IMR-90 (cell line): ENCODE measurements around the gene HNRNPL. TPM values are rescaled to one million over a fixed set of nuclear protein-coding genes. Genes with fewer than 3 reads are reported as not detected.

ENCODE experiments used
- ATAC-seq: fragments of 200-7000 bp; cut with Tn5 transposase; 2 replicates; pipeline ENCODE4 v1.9.1; 2020; ENCODE audit warnings: low read depth, mild to moderate bottlenecking, moderate library complexity
- BruUV-seq: library from RNA; stranded (reverse); fragments of 400-500 nt; replicated peaks from 2 replicates; lab custom pipeline; 2021; lab: Mats Ljungman, UMichigan
- CTCF ChIA-PET: fragments of 300-600 bp; formaldehyde crosslinking; extraction: SDS; loops from one replicate; lab custom pipeline; 2021; ENCODE audit warnings: antibody characterized with exemption; lab: Yijun Ruan, JAX
- POLR2A ChIA-PET: fragments of 300-600 bp; sonication (Branson Sonifier 250); formaldehyde crosslinking; loops from one replicate; lab custom pipeline; 2022; ENCODE audit warnings: antibody characterized with exemption; ENCODE audit not compliant: unreplicated experiment; lab: Charles Lee
- DNase-seq: peaks from one replicate; pipeline ENCODE4 v3.0.0; 2013
- H2AFZ ChIP-seq: replicated peaks from 2 replicates; pipeline ENCODE3; 2013; ENCODE audit warnings: low read length, mild to moderate bottlenecking; ENCODE audit not compliant: poor library complexity
- H2AK5ac ChIP-seq: 2 replicates; pipeline ENCODE4 v1.6.1; 2013; ENCODE audit warnings: low read depth, low read length, inconsistent platforms
- H2AK9ac ChIP-seq: replicated peaks from 2 replicates; pipeline ENCODE3; 2013; ENCODE audit warnings: mild to moderate bottlenecking, low read depth, low read length, moderate library complexity; ENCODE audit not compliant: poor library complexity
- H2BK120ac ChIP-seq: 2 replicates; pipeline ENCODE4 v1.6.1; 2013; ENCODE audit warnings: low read depth, low read length, inconsistent platforms
- H2BK15ac ChIP-seq: 3 replicates; pipeline ENCODE4 v1.6.1; 2013; ENCODE audit warnings: low read depth, low read length, inconsistent platforms
- H2BK20ac ChIP-seq: 2 replicates; pipeline ENCODE4 v1.6.1; 2013; ENCODE audit warnings: low read depth, mild to moderate bottlenecking, inconsistent platforms, low read length, moderate library complexity
- H2BK5ac ChIP-seq: 2 replicates; pipeline ENCODE4 v1.6.1; 2013; ENCODE audit warnings: mild to moderate bottlenecking, low read depth, low read length, inconsistent platforms; ENCODE audit not compliant: poor library complexity, severe bottlenecking
- H3K14ac ChIP-seq: replicated peaks from 2 replicates; pipeline ENCODE4 v1.6.1; 2013; ENCODE audit warnings: low read depth, low read length, inconsistent platforms
- H3K18ac ChIP-seq: 2 replicates; pipeline ENCODE4 v1.6.1; 2013; ENCODE audit warnings: low read depth, low read length, control low read depth
- H3K23ac ChIP-seq: 2 replicates; pipeline ENCODE4 v1.6.1; 2013; ENCODE audit warnings: low read depth, low read length, inconsistent platforms
- H3K27ac ChIP-seq: 2 replicates; pipeline ENCODE4 v1.5.1; 2013; ENCODE audit warnings: mild to moderate bottlenecking, control low read depth, low read length; ENCODE audit not compliant: insufficient read depth
- H3K27me3 ChIP-seq: 2 replicates; pipeline ENCODE4 v1.6.1; 2013; ENCODE audit warnings: low read length; ENCODE audit not compliant: control insufficient read depth, insufficient read depth
- H3K36me3 ChIP-seq: 2 replicates; pipeline ENCODE4 v1.6.1; 2013; ENCODE audit warnings: low read length, mixed read lengths; ENCODE audit not compliant: control insufficient read depth, insufficient read depth
- H3K4ac ChIP-seq: 2 replicates; pipeline ENCODE4 v1.6.1; 2013; ENCODE audit warnings: low read depth, low read length, inconsistent platforms
- H3K4me1 ChIP-seq: 2 replicates; pipeline ENCODE4 v1.6.1; 2013; ENCODE audit warnings: low read length, mixed read lengths; ENCODE audit not compliant: control insufficient read depth, insufficient read depth
- H3K4me2 ChIP-seq: 2 replicates; pipeline ENCODE4 v1.6.1; 2013; ENCODE audit warnings: low read depth, mild to moderate bottlenecking, control low read depth, low read length, moderate library complexity
- H3K4me3 ChIP-seq: 2 replicates; pipeline ENCODE4 v1.5.1; 2013; ENCODE audit warnings: low read depth, mild to moderate bottlenecking, control low read depth, low read length, moderate library complexity; ENCODE audit not compliant: insufficient read depth
- H3K56ac ChIP-seq: 2 replicates; pipeline ENCODE4 v1.6.1; 2013; ENCODE audit warnings: low read length, inconsistent platforms; ENCODE audit not compliant: insufficient read depth; ENCODE audit errors: extremely low read depth
- H3K79me1 ChIP-seq, 2 experiments: 2 replicates each; pipeline ENCODE4 v1.6.1; 2013; ENCODE audit warnings: low read length in 2 of 2, inconsistent platforms in 1 of 2, low read depth in 1 of 2
- H3K9ac ChIP-seq: 2 replicates; pipeline ENCODE4 v1.6.1; 2013; ENCODE audit warnings: low read depth, low read length, control low read depth
- H3K9me1 ChIP-seq: 2 replicates; pipeline ENCODE4 v1.6.1; 2013; ENCODE audit warnings: low read length, inconsistent platforms; ENCODE audit not compliant: insufficient read depth
- H3K9me3 ChIP-seq: 2 replicates; pipeline ENCODE4 v1.6.1; 2013; ENCODE audit warnings: low read length; ENCODE audit not compliant: control insufficient read depth, insufficient read depth
- H4K20me1 ChIP-seq: 2 replicates; pipeline ENCODE4 v1.6.1; 2013; ENCODE audit warnings: low read length, inconsistent platforms; ENCODE audit not compliant: insufficient read depth
- H4K5ac ChIP-seq: 2 replicates; pipeline ENCODE4 v1.6.1; 2013; ENCODE audit warnings: mild to moderate bottlenecking, low read depth, low read length, control low read depth
- H4K8ac ChIP-seq, 2 experiments: 2 replicates each; pipeline ENCODE4 v1.6.1; 2013; ENCODE audit warnings: low read depth in 2 of 2, low read length in 2 of 2, control low read depth in 1 of 2, inconsistent platforms in 1 of 2
- H4K91ac ChIP-seq: 2 replicates; pipeline ENCODE4 v1.6.1; 2013; ENCODE audit warnings: low read depth, low read length, inconsistent platforms; ENCODE audit not compliant: insufficient read depth
- BHLHE40 ChIP-seq: fragments of 150-350 bp; IDR thresholded peaks from 2 replicates; pipeline ENCODE4 v1.6.1; 2016; ENCODE audit warnings: mild to moderate bottlenecking, low read depth, low read length
- CEBPB ChIP-seq: IDR thresholded peaks from 2 replicates; pipeline ENCODE4 v1.6.1; 2012; ENCODE audit warnings: low read depth, low read length, improper control_type of control experiment
- CHD1 ChIP-seq: IDR thresholded peaks from 2 replicates; pipeline ENCODE4 v1.6.1; 2012; ENCODE audit warnings: low read depth, low read length, improper control_type of control experiment
- FOS ChIP-seq: fragments of 150-350 bp; IDR thresholded peaks from 2 replicates; pipeline ENCODE4 v1.6.1; 2016; ENCODE audit warnings: low read depth, low read length
- MAFK ChIP-seq: IDR thresholded peaks from 2 replicates; pipeline ENCODE4 v1.6.1; 2012; ENCODE audit warnings: low read depth, low read length, improper control_type of control experiment
- MAZ ChIP-seq: IDR thresholded peaks from 2 replicates; pipeline ENCODE4 v1.6.1; 2012; ENCODE audit warnings: low read depth, mild to moderate bottlenecking, low read length, improper control_type of control experiment, moderate library complexity, borderline replicate concordance
- MXI1 ChIP-seq: IDR thresholded peaks from 2 replicates; pipeline ENCODE4 v1.6.1; 2012; ENCODE audit warnings: low read depth, mild to moderate bottlenecking, low read length, moderate library complexity, borderline replicate concordance
- NFE2L2 ChIP-seq: fragments of 150-350 bp; IDR thresholded peaks from 2 replicates; pipeline ENCODE4 v1.6.1; 2016; ENCODE audit warnings: low read depth, mild to moderate bottlenecking, low read length
- RAD21 ChIP-seq: IDR thresholded peaks from 2 replicates; pipeline ENCODE4 v1.6.1; 2012; ENCODE audit warnings: low read length, improper control_type of control experiment
- RFX5 ChIP-seq: IDR thresholded peaks from 2 replicates; pipeline ENCODE4 v1.8.0; 2012; ENCODE audit warnings: low read depth, mild to moderate bottlenecking, low read length, moderate library complexity
- SMC3 ChIP-seq: fragments of 150-350 bp; IDR thresholded peaks from 2 replicates; pipeline ENCODE4 v1.6.1; 2016; ENCODE audit warnings: low read depth, mild to moderate bottlenecking, antibody characterized with exemption, low read length, moderate library complexity
- WGBS, 2 experiments: methylation state at CpG; one replicate each; pipeline versions ENCODE4 v1.1.5 to v1.1.7; 2013; ENCODE audit warnings: missing lambda C conversion rate in 2 of 2; ENCODE audit not compliant: insufficient read length in 1 of 2; ENCODE audit errors: extremely low coverage in 2 of 2; 5-methylcytosine and 5-hydroxymethylcytosine counted together
- dilution Hi-C: fragments of 300-500 bp; cut with HindIII; formaldehyde crosslinking; loops from one replicate; pipeline ENCODE4 v1.14.3; 2018; ENCODE audit warnings: low sequenced_read_pairs; ENCODE audit not compliant: unreplicated experiment
- in situ Hi-C: fragments of 300-500 bp; cut with MboI; formaldehyde crosslinking; loops from 3 replicates; pipeline ENCODE4 v1.14.3; 2019; ENCODE audit warnings: low sequenced_read_pairs, inconsistent platforms, mixed read lengths
- intact Hi-C: fragments of 100-400 bp; cut with micrococcal nuclease; formaldehyde crosslinking; loops from 2 replicates; pipeline ENCODE4 v1.10.0; 2022
- polyA plus RNA-seq, 3 experiments: library from polyadenylated mRNA; depleted of rRNA; stranded (reverse); fragments of >200 nt; gene quantifications; 2 replicates each; pipeline ENCODE4 v1.2.3, GENCODE V29; 2012; ENCODE audit warnings: low replicate concordance in 1 of 3
- total RNA-seq: library from RNA; depleted of rRNA; stranded (reverse); fragments of >200 nt; gene quantifications from 2 replicates; pipeline ENCODE4 v1.2.3, GENCODE V29; 2012
- TF ChIP-seq, protein P1 (sequence below): fragments of 150-350 bp; IDR thresholded peaks from 2 replicates; pipeline ENCODE4 v1.6.1; 2017; ENCODE audit warnings: mild to moderate bottlenecking, antibody characterized with exemption, low read length, low read depth

HNRNPL gene
- total and polyA plus RNA-seq, 2 of the 4 experiments (the other 2 are of a cell fraction) = 277 to 429 TPM

DNA sequence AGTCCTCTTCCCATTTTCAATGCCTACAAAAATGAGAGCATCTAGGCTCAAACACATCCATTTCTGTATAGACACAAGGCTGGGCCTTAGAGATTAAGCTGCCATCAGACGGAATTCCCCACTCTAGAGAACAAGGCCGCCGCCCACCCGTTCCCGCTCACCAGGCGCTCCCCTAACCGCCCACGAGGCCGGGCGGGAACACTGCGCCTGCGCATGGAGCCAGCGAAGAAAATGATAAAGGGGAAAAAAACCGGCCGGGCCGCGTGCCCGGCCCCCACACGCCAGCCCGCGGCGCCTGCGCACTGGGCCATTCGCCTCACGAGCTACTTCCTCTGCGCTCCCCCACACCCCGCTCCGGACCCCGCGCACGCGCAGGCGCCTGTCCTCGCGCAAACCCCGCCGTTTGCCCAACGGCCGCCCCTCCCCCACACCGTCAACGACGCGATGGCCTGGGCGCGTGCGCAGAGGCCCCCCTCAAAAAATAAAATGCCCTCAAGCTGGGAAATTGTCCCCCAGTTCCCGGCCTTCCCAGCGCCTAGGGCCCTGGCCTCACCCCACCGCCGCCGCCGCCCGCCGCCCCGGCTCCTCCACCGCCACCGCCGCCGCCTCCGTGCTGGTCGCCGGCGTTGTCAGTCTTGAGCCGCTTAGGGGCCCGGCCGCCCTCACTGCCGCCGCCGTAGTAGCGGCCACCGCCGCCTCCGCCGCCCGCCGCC lies 483 bp downstream of the HNRNPL start:
- ChIA-PET CTCF (interaction anchor here (0.5 kb wide), 1 partner anchor 17 kb away, joined by 3 read pairs; no protein-coding TSS in a partner anchor), POLR2A (interaction anchor here (0.5 to 1.0 kb wide), 5 partner anchors 14 to 202 kb away, joined by 3 to 6 read pairs (median 3); partner anchors contain the start of gene ACTN4)
- Histone ChIP-seq H3K23ac (peak overlapping the region; percentile 83), H2BK20ac (no peak overlapping the region; the same call in 1 of the 2 replicates), H3K14ac (peak overlapping the region; percentile 83), H4K20me1 (peaks cover 48% of the 10 kb centered on the region), H4K8ac (peak overlapping the region; percentile 40 to 70), H3K4me2 (peak overlapping the region; percentile 89), H3K9me3 (no peaks in the 10 kb centered on the region), H4K5ac (peak overlapping the region; percentile 8; the same call in 1 of the 2 replicates), H3K27me3 (no peaks in the 10 kb centered on the region), H3K4me1 (peaks cover 15% of the 10 kb centered on the region), H4K91ac (peak overlapping the region; percentile 78), H2BK5ac (peak overlapping the region; percentile 85), H2AFZ (peak overlapping the region; percentile 92), H2AK9ac (peak overlapping the region; percentile 100), H3K56ac (peak overlapping the region; percentile 71), H3K4me3 (peak overlapping the region; percentile 54), H3K36me3 (peaks cover 29% of the 10 kb centered on the region), H3K4ac (peak overlapping the region; percentile 62), H3K18ac (peak overlapping the region; percentile 22; the same call in 1 of the 2 replicates), H3K9ac (peak overlapping the region; percentile 73), H2BK120ac (no peak overlapping the region; the same call in 1 of the 2 replicates), H3K79me1 (peaks cover 19 to 62% of the 10 kb centered on the region in 2 experiments), H3K27ac (peak overlapping the region; percentile 72), H3K9me1 (peaks cover 9% of the 10 kb centered on the region), H2BK15ac (no peak overlapping the region), H2AK5ac (peak overlapping the region; percentile 69)
- 0% methylated on average over 10 of the region's 76 CpGs; no CpG with 5 or more reads in 1 of the 2 experiments for WGBS, 2 experiments
- intact Hi-C loops (loop anchor here (2.0 kb wide), 1 partner anchor 19 kb away; the partner anchor contains the start of gene ECH1), dilution Hi-C loops (no loop called here), in situ Hi-C loops (no loop called here)
- ATAC-seq (peak; percentile 45), DNase-seq (peak; percentile 92)
- BruUV-seq = no TSS peak
- TF ChIP-seq RAD21 (no peak), MAFK (no peak), FOS (no peak), MAZ (peak; percentile 87; the same call in 1 of the 2 replicates), RFX5 (no peak), BHLHE40 (peak; percentile 88), CHD1 (peak; percentile 2; the same call in 1 of the 2 replicates), NFE2L2 (no peak), MXI1 (peak; percentile 94), SMC3 (no peak), CEBPB (peak; percentile 74)
- TF ChIP-seq, protein P1, sequence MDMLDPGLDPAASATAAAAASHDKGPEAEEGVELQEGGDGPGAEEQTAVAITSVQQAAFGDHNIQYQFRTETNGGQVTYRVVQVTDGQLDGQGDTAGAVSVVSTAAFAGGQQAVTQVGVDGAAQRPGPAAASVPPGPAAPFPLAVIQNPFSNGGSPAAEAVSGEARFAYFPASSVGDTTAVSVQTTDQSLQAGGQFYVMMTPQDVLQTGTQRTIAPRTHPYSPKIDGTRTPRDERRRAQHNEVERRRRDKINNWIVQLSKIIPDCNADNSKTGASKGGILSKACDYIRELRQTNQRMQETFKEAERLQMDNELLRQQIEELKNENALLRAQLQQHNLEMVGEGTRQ = peak; percentile 83
